ENCODE measurements around the gene ARVCF. TPM values are rescaled to one million over a fixed set of nuclear protein-coding genes. Genes with fewer than 3 reads are reported as not detected.

The ARVCF gene
- total and polyA plus RNA-seq, 8 donors = 18.2 to 40.3 (median 24.4) TPM

DNA sequence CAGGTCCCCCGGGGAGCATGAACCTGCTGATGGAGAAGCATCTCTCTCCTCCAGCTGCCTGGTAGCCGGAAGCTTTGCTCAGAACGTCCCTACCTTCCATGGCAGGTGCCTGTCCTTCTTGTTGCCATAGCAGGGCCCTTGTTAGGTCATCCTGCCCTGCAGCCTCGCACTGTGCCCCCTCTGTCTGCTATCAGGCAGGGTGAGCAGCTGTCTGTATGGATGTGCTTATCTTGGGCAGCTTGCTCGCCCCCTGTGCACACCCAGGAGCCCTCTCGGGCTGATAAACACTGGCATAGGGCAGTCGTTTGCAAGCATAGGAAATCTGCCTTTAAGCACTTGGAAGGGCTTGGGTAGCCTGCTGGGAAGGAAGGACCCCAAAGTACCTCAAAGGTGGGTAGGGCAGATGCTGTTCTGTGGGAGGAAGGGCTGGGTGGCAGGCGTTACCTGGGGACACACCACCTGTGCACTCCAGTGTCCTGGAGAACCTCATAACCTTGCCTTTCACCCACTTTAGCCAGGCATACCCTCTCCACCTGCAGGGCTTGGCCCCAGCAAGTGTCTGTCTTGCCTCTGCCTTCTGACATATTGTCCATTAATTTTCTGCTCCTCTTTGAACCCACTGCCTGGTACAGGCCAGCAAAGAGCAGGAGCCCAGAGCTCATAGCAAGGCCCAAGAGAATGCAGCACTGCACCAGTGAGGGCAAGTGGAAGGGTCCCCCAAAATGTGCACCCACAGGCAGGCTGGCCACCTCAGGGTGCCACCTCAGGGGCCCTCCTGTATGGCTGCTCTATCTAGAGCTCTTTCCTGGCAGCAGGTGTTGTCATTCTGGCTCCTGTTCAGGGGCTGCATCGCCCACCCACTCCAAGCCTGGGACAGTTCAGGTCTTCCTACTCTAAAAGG is 83.0 kb downstream of the ARVCF start:
- no peak overlapping the region for H3K4me3 ChIP-seq
- ATAC-seq = no peak
- no peaks in the 10 kb centered on the region for H3K27me3 ChIP-seq
- H3K4me1 ChIP-seq = peaks cover 2 to 33% of the 10 kb centered on the region in 2 donors
- H3K27ac ChIP-seq = peak overlapping the region in 1 of 2 donors; percentile 61
- H3K9me3 ChIP-seq = peaks cover 0 to 10% of the 10 kb centered on the region in 2 donors
- peak in 1 of 4 donors; percentile 35 for DNase-seq
- TF ChIP-seq, protein P1, sequence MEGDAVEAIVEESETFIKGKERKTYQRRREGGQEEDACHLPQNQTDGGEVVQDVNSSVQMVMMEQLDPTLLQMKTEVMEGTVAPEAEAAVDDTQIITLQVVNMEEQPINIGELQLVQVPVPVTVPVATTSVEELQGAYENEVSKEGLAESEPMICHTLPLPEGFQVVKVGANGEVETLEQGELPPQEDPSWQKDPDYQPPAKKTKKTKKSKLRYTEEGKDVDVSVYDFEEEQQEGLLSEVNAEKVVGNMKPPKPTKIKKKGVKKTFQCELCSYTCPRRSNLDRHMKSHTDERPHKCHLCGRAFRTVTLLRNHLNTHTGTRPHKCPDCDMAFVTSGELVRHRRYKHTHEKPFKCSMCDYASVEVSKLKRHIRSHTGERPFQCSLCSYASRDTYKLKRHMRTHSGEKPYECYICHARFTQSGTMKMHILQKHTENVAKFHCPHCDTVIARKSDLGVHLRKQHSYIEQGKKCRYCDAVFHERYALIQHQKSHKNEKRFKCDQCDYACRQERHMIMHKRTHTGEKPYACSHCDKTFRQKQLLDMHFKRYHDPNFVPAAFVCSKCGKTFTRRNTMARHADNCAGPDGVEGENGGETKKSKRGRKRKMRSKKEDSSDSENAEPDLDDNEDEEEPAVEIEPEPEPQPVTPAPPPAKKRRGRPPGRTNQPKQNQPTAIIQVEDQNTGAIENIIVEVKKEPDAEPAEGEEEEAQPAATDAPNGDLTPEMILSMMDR (IDR thresholded peaks at IDR 0.05) = no peak
- no peaks in the 10 kb centered on the region for H3K36me3 ChIP-seq
- intact Hi-C loops (cut with DNase I) = no loop called here

DNA sequence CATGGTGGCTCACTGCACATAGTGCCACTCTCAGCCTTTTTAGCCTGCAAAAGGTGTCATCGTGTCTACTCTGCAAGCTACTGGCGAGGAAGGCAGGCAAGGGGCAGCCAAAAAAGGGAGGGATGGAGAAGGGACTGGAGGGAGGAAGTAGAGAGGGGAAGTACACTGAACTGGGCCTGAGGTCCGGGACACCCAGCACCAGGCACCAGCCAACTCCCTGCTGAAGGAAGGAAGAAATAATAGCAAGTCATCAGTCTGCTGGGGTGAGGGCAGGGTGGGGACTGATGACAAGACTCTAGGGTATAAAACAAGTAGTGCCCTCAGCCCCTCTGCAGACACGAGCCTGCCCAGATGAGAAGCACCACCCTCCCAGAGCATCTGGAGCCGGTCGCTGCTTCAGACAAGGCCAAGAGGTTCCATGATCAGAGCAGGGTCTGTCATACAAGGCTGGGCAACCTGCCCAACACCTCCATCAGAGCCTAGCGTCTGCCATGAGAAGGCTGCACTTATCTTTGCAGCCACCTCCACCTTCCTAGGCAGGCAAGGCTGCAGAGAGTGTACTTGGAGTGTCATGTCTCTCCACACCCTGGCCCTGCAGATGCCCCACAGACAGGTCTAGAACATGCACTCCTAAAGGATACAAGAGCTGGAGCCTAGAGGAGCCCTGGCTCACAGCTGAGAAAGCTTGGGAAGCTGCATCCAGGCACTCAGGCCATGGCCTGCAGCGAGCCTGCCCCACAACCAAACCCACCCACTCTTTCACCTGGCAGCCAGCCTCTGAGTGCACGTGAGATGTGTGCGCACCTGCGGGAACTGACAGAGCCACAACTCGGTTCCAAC is 84.0 kb downstream of the ARVCF start:
- DNase-seq = peak in 2 of 4 donors; percentile 44 to 71
- H3K4me1 ChIP-seq = peaks cover 0 to 23% of the 10 kb centered on the region in 2 donors
- H3K27me3 ChIP-seq = no peaks in the 10 kb centered on the region
- peak; percentile 64 for ATAC-seq
- peaks cover 0 to 10% of the 10 kb centered on the region in 2 donors for H3K9me3 ChIP-seq
- TF ChIP-seq, protein P1 (IDR thresholded peaks at IDR 0.05) = no peak
- H3K4me3 ChIP-seq = no peak overlapping the region
- no peaks in the 10 kb centered on the region for H3K36me3 ChIP-seq
- H3K27ac ChIP-seq = peak overlapping the region in 1 of 2 donors; percentile 61
- intact Hi-C loops (cut with DNase I) = no loop called here

DNA sequence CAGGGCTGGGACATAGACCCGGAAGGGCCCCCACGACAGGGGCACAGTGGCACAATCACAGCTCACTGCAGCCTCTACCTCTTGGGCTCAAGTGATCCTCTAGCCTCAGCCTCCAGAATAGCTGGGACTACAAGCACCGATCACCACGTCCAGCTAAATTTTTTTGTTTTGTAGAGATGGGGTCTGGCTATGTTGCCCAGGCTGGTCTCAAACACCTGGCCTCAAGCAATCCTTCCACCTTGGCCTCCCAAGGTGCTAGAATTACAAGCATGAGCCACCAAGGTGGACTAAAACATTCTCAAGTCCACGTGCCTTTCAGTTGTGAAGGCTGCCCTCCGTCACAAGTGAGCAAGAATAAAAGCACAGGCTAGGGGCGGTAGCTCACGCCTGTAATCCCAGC is 85.1 kb downstream of the ARVCF start:
- intact Hi-C loops (cut with DNase I) = no loop called here
- Histone ChIP-seq H3K4me1 (peaks cover 0 to 15% of the 10 kb centered on the region in 2 donors), H3K27ac (no peak overlapping the region), H3K4me3 (no peak overlapping the region), H3K9me3 (peaks cover 0 to 10% of the 10 kb centered on the region in 2 donors), H3K36me3 (no peaks in the 10 kb centered on the region), H3K27me3 (no peaks in the 10 kb centered on the region)
- ATAC-seq = no peak
- DNase-seq = peak in 1 of 4 donors; percentile 15
- TF ChIP-seq, protein P1 (IDR thresholded peaks at IDR 0.05) = no peak

DNA sequence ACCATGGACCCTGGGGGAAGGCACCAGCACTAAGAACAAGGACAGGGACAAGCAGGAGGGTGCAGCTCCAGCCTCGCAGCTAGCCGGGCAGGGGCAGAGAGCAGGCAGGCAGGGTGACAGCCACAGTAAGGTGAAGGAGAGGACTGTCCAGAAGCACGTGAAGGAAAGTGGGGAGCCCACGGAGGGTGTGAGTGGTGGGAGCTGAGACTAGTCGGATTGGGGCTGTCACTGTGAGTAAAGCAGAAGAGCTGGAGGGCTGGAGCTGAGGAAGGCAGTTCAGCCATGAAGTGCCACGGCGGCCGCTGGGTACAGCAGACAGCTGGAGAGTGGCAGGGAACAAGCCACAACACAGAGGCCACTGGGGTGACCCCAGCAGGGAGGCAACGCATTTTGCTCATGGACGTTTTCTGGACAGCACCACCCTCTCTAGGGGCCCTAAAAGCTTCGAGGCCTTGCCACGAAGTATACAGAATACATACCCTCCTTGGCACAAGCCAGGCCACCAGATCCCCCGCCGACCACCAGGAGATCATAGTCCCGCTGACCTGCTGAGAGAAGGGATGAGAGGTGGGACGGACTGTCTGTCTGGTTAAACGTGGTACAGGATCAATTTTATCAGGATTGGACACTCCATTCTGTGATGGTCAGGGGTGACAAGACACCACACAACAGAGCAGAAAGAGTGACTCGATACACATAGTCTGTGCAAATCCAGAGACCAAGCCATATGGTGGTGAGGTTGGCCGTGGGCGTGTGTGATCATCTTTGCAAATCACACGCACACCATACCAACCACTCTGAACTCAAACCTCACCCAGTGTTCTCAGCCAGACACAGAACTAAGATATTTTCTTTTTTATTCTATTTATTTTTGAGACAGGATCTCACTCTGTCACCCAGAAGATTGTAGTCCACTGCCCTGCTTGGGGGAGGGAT is 85.8 kb downstream of the ARVCF start:
- DNase-seq (peak in 1 of 4 donors; percentile 61), ATAC-seq (no peak)
- H3K9me3 ChIP-seq = peaks cover 0 to 7% of the 10 kb centered on the region in 2 donors
- H3K27me3 ChIP-seq = no peaks in the 10 kb centered on the region
- no peak overlapping the region for H3K4me3 ChIP-seq
- no peaks in the 10 kb centered on the region for H3K36me3 ChIP-seq
- intact Hi-C loops (cut with DNase I) = no loop called here
- TF ChIP-seq, protein P1 (IDR thresholded peaks at IDR 0.05) = no peak
- H3K27ac ChIP-seq = no peak overlapping the region
- H3K4me1 ChIP-seq = peaks cover 0 to 15% of the 10 kb centered on the region in 2 donors
